GM19193 (cell line): Measurements from ENCODE around the gene TRIM7.
A peak's percentile ranks its signal among the peaks of the same experiment; 100 is the strongest.

ENCODE experiments used
- POLR2A ChIP-seq: IDR thresholded peaks from 4 replicates; pipeline ENCODE4 v1.6.1; 2011; ENCODE audit not compliant: insufficient read depth, insufficient read length; ENCODE audit errors: extremely low read depth

Gene TRIM7

GRCh38 chr5:181176254-181176952 is 28.6 kb downstream of the TRIM7 start:
- no peak for TF ChIP-seq POLR2A

GRCh38 chr5:181173420-181174342 is 31.3 kb downstream of the TRIM7 start:
- peak; percentile 21 for TF ChIP-seq POLR2A

DNA sequence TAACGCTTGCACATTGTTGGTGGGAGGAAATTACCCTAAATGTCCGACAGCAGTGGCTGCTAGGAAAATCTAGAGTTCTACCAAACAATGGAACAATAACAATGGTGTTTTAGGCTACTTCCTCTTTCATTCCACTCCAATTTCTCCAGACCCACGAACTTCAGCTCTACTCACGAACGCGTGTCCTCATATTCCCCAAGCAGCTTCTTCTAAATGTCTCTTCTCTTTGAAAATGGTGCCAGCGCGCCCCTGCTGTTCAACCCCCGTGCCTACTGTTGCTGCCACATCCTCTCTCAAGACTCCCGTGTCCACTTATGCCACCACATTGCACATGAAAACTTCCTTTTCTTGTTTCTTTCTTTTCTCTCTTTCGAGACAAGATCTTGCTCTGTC is 32.0 kb downstream of the TRIM7 start:
- TF ChIP-seq POLR2A = no peak

- TF ChIP-seq POLR2A = no peak
These were observed 33.2 kb downstream of the TRIM7 start for GRCh38 chr5:181171782-181172181.

GRCh38 chr5:181170996-181171395 is 34.0 kb downstream of the TRIM7 start:
- no peak for TF ChIP-seq POLR2A

GRCh38 chr5:181170237-181170825 is 34.7 kb downstream of the TRIM7 start:
- TF ChIP-seq POLR2A = no peak

GRCh38 chr5:181168595-181169118 is 36.3 kb downstream of the TRIM7 start:
- TF ChIP-seq POLR2A = no peak

DNA sequence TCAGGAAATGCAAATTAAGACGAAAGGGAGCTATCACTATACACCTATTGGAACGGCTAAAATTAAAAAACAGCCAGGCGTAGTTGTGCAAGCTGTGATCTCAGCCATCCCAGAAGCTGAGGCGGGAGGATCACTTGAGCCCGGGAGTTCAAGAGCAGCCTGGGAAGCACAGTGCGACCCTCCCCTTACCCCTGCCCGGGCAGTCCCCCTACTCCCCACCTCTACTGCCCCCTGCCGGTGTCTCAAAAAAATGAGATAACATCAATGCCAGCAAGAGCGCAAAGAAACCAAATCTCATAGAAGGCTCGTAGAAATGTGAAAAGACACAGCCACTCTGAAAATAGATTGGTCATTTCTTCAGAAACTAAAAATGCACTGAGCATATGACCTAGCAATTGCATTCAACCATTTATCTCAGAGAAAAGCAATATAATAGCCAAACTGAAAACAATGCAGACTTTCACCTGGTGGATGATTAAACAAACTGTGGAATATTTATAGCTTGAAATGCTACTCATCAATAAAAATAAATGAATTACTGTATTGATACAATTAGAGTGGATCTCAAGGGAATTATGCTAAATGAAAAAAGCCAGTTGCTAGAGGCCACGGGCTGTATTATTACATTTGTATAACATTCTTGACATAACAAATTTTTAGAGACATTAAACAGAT is 37.0 kb downstream of the TRIM7 start:
- TF ChIP-seq POLR2A = no peak

GRCh38 chr5:181166812-181167733 is 37.9 kb downstream of the TRIM7 start:
- no peak for TF ChIP-seq POLR2A

DNA sequence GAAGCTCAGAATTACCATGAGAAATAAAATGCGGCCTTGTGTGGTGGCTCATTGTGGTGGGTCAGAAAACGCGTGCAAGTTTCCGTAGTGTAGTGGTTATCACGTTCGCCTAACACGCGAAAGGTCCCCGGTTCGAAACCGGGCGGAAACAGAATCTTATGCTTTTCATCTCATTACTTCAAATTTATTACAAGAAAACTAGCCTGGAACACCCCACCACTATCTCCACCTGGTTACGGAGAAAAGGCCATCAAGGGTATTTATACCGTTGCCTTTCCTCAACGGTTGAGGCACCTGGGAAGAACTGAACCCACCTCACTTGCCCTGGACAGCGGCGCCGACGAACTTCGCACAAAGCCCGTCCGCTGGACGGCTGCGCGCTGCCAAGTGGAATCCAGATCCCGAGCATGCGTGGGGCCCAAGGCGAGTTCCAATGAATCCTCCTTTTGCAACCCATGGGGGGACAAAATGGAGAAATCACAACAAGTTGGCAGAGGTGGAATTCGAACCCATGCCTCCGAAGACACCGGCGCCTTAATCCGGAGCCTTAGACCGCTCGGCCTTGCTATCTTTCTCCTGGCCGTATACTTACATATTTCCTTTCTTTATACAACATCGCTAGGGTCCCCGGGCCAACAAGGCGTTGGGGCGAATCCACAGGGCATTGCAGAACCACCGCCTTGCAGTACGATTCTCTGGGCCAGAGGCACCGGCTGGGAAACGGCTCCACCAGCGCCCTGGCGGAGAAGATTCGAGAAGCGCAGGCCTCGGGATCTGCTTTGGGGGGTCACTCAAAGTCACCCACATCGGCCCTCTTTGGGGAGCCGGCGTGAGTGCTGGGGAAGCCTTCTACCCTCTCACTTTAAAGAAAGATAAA is 40.7 kb downstream of the TRIM7 start:
- no peak for TF ChIP-seq POLR2A

DNA sequence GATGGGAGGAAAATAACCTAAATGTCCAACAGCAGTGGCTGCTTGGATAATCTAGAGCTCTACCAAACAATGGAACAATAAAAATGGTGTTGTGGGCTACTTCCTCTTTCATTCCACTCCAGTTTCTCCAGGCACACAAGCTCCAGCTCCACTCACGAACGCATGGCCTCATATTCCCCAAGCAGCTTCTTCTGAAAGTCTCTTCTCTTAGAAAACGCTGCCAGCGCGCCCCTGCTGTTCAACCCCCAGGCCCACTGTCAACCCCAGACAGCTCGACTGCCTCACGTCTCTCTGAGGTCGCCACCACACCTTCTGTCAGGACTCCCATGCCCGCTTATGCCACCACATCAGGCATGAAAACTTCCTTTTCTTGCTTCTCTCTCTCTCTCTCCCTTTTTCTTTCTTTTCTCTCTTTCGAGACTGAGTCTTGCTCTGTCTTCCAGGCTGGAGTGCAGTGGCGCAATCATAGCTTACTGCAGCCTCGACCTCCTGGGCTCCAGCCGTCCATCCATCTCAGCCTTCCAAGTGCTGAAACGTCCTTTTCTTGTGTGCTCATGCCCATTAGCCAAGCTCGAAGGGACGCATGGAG is 41.4 kb downstream of the TRIM7 start:
- TF ChIP-seq POLR2A = no peak

DNA sequence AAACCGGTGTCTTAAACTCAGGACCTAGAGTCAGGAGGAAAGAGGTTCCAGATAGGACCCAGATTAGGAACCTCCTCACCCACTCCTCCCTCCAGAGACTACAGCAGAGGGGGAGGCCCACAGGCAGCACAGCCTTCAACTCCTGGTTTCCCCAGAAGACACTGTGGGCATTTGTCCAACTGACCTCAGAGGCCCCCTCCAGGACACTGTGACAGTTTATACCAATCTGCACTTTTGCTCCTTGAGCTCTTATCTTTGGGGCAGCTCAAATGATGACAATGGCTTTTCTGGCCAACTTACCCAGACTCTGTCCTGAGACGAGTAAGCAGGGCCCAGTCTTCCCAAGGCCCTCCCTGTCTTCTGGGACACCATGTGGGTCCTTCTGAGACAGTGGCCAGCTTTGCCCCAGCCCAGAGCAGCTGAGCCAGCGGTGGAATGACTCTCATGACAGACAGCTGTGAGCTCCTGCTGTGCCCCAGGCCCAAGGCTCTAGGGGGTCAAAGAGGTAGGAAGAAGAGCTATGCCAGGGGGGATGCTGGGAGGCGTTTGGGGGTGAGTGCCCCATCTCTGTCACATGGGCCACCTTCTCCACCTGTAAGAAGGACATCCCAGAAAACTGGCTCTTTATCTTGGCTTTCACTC is 43.3 kb downstream of the TRIM7 start:
- TF ChIP-seq POLR2A = no peak

DNA sequence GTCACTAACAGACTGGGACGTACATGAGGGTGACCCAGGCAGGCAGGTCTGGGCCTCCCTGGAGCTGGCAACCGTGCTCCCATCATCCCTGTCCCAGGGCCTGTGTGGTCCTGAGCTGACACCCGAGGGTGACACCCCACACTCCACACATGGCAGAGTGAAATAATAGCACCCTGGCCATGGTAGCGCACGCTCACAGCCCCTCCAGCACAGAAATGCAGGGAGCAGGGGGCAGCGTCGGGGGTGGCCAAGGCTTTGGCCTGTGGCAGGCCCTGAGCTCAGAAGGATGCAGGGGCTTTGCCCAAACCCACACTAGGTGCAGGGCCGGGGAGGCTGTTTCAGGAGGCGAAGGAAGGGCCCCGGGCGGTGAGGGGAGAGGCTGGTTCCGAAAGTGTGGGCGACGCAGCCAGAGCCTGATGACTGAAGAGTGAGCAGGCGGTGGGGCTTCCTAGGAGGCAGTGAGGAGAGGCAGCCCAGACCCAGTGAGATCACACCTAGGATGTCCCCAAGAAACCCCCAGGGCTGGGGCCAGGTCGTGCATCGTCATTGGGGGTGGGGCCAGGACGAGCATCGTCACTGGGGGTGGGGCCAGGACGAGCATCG is 44.7 kb downstream of the TRIM7 start:
- TF ChIP-seq POLR2A = no peak
